IMR-90 (cell line): ENCODE data around the gene RCBTB1. TPM values are rescaled to one million over a fixed set of nuclear protein-coding genes. Genes with fewer than 3 reads are reported as not detected.
A peak's percentile ranks its signal among the peaks of the same experiment; 100 is the strongest.

Experiments
- ATAC-seq: fragments of 200-7000 bp; cut with Tn5 transposase; 2 replicates; pipeline ENCODE4 v1.9.1; 2020; ENCODE audit warnings: low read depth, mild to moderate bottlenecking, moderate library complexity
- BruUV-seq: library from RNA; stranded (reverse); fragments of 400-500 nt; replicated peaks from 2 replicates; lab custom pipeline; 2021; lab: Mats Ljungman, UMichigan
- CTCF ChIA-PET: fragments of 300-600 bp; formaldehyde crosslinking; extraction: SDS; loops from one replicate; lab custom pipeline; 2021; ENCODE audit warnings: antibody characterized with exemption; lab: Yijun Ruan, JAX
- POLR2A ChIA-PET: fragments of 300-600 bp; sonication (Branson Sonifier 250); formaldehyde crosslinking; loops from one replicate; lab custom pipeline; 2022; ENCODE audit warnings: antibody characterized with exemption; ENCODE audit not compliant: unreplicated experiment; lab: Charles Lee
- DNase-seq: peaks from one replicate; pipeline ENCODE4 v3.0.0; 2013
- H2AFZ ChIP-seq: replicated peaks from 2 replicates; pipeline ENCODE3; 2013; ENCODE audit warnings: low read length, mild to moderate bottlenecking; ENCODE audit not compliant: poor library complexity
- H2AK5ac ChIP-seq: 2 replicates; pipeline ENCODE4 v1.6.1; 2013; ENCODE audit warnings: low read depth, low read length, inconsistent platforms
- H2AK9ac ChIP-seq: replicated peaks from 2 replicates; pipeline ENCODE3; 2013; ENCODE audit warnings: mild to moderate bottlenecking, low read depth, low read length, moderate library complexity; ENCODE audit not compliant: poor library complexity
- H2BK120ac ChIP-seq: 2 replicates; pipeline ENCODE4 v1.6.1; 2013; ENCODE audit warnings: low read depth, low read length, inconsistent platforms
- H2BK15ac ChIP-seq: 3 replicates; pipeline ENCODE4 v1.6.1; 2013; ENCODE audit warnings: low read depth, low read length, inconsistent platforms
- H2BK20ac ChIP-seq: 2 replicates; pipeline ENCODE4 v1.6.1; 2013; ENCODE audit warnings: low read depth, mild to moderate bottlenecking, inconsistent platforms, low read length, moderate library complexity
- H2BK5ac ChIP-seq: 2 replicates; pipeline ENCODE4 v1.6.1; 2013; ENCODE audit warnings: mild to moderate bottlenecking, low read depth, low read length, inconsistent platforms; ENCODE audit not compliant: poor library complexity, severe bottlenecking
- H3K14ac ChIP-seq: replicated peaks from 2 replicates; pipeline ENCODE4 v1.6.1; 2013; ENCODE audit warnings: low read depth, low read length, inconsistent platforms
- H3K18ac ChIP-seq: 2 replicates; pipeline ENCODE4 v1.6.1; 2013; ENCODE audit warnings: low read depth, low read length, control low read depth
- H3K23ac ChIP-seq: 2 replicates; pipeline ENCODE4 v1.6.1; 2013; ENCODE audit warnings: low read depth, low read length, inconsistent platforms
- H3K27ac ChIP-seq: 2 replicates; pipeline ENCODE4 v1.5.1; 2013; ENCODE audit warnings: mild to moderate bottlenecking, control low read depth, low read length; ENCODE audit not compliant: insufficient read depth
- H3K27me3 ChIP-seq: 2 replicates; pipeline ENCODE4 v1.6.1; 2013; ENCODE audit warnings: low read length; ENCODE audit not compliant: control insufficient read depth, insufficient read depth
- H3K36me3 ChIP-seq: 2 replicates; pipeline ENCODE4 v1.6.1; 2013; ENCODE audit warnings: low read length, mixed read lengths; ENCODE audit not compliant: control insufficient read depth, insufficient read depth
- H3K4ac ChIP-seq: 2 replicates; pipeline ENCODE4 v1.6.1; 2013; ENCODE audit warnings: low read depth, low read length, inconsistent platforms
- H3K4me1 ChIP-seq: 2 replicates; pipeline ENCODE4 v1.6.1; 2013; ENCODE audit warnings: low read length, mixed read lengths; ENCODE audit not compliant: control insufficient read depth, insufficient read depth
- H3K4me2 ChIP-seq: 2 replicates; pipeline ENCODE4 v1.6.1; 2013; ENCODE audit warnings: low read depth, mild to moderate bottlenecking, control low read depth, low read length, moderate library complexity
- H3K4me3 ChIP-seq: 2 replicates; pipeline ENCODE4 v1.5.1; 2013; ENCODE audit warnings: low read depth, mild to moderate bottlenecking, control low read depth, low read length, moderate library complexity; ENCODE audit not compliant: insufficient read depth
- H3K56ac ChIP-seq: 2 replicates; pipeline ENCODE4 v1.6.1; 2013; ENCODE audit warnings: low read length, inconsistent platforms; ENCODE audit not compliant: insufficient read depth; ENCODE audit errors: extremely low read depth
- H3K79me1 ChIP-seq, 2 experiments: 2 replicates each; pipeline ENCODE4 v1.6.1; 2013; ENCODE audit warnings: low read length in 2 of 2, inconsistent platforms in 1 of 2, low read depth in 1 of 2
- H3K9ac ChIP-seq: 2 replicates; pipeline ENCODE4 v1.6.1; 2013; ENCODE audit warnings: low read depth, low read length, control low read depth
- H3K9me1 ChIP-seq: 2 replicates; pipeline ENCODE4 v1.6.1; 2013; ENCODE audit warnings: low read length, inconsistent platforms; ENCODE audit not compliant: insufficient read depth
- H3K9me3 ChIP-seq: 2 replicates; pipeline ENCODE4 v1.6.1; 2013; ENCODE audit warnings: low read length; ENCODE audit not compliant: control insufficient read depth, insufficient read depth
- H4K20me1 ChIP-seq: 2 replicates; pipeline ENCODE4 v1.6.1; 2013; ENCODE audit warnings: low read length, inconsistent platforms; ENCODE audit not compliant: insufficient read depth
- H4K5ac ChIP-seq: 2 replicates; pipeline ENCODE4 v1.6.1; 2013; ENCODE audit warnings: mild to moderate bottlenecking, low read depth, low read length, control low read depth
- H4K8ac ChIP-seq, 2 experiments: 2 replicates each; pipeline ENCODE4 v1.6.1; 2013; ENCODE audit warnings: low read depth in 2 of 2, low read length in 2 of 2, control low read depth in 1 of 2, inconsistent platforms in 1 of 2
- H4K91ac ChIP-seq: 2 replicates; pipeline ENCODE4 v1.6.1; 2013; ENCODE audit warnings: low read depth, low read length, inconsistent platforms; ENCODE audit not compliant: insufficient read depth
- BHLHE40 ChIP-seq: fragments of 150-350 bp; IDR thresholded peaks from 2 replicates; pipeline ENCODE4 v1.6.1; 2016; ENCODE audit warnings: mild to moderate bottlenecking, low read depth, low read length
- CEBPB ChIP-seq: IDR thresholded peaks from 2 replicates; pipeline ENCODE4 v1.6.1; 2012; ENCODE audit warnings: low read depth, low read length, improper control_type of control experiment
- CHD1 ChIP-seq: IDR thresholded peaks from 2 replicates; pipeline ENCODE4 v1.6.1; 2012; ENCODE audit warnings: low read depth, low read length, improper control_type of control experiment
- CTCF ChIP-seq: conservative IDR thresholded peaks from 2 replicates; pipeline ENCODE4 v1.5.1; 2012; ENCODE audit warnings: mild to moderate bottlenecking, low read depth, low read length, improper control_type of control experiment
- ELK1 ChIP-seq: fragments of 150-350 bp; IDR thresholded peaks from 2 replicates; pipeline ENCODE4 v1.6.1; 2016; ENCODE audit warnings: low read depth, mild to moderate bottlenecking, low read length, moderate library complexity, borderline replicate concordance
- FOS ChIP-seq: fragments of 150-350 bp; IDR thresholded peaks from 2 replicates; pipeline ENCODE4 v1.6.1; 2016; ENCODE audit warnings: low read depth, low read length
- MAFK ChIP-seq: IDR thresholded peaks from 2 replicates; pipeline ENCODE4 v1.6.1; 2012; ENCODE audit warnings: low read depth, low read length, improper control_type of control experiment
- MAZ ChIP-seq: IDR thresholded peaks from 2 replicates; pipeline ENCODE4 v1.6.1; 2012; ENCODE audit warnings: low read depth, mild to moderate bottlenecking, low read length, improper control_type of control experiment, moderate library complexity, borderline replicate concordance
- MXI1 ChIP-seq: IDR thresholded peaks from 2 replicates; pipeline ENCODE4 v1.6.1; 2012; ENCODE audit warnings: low read depth, mild to moderate bottlenecking, low read length, moderate library complexity, borderline replicate concordance
- NFE2L2 ChIP-seq: fragments of 150-350 bp; IDR thresholded peaks from 2 replicates; pipeline ENCODE4 v1.6.1; 2016; ENCODE audit warnings: low read depth, mild to moderate bottlenecking, low read length
- POLR2A ChIP-seq: IDR thresholded peaks from 2 replicates; pipeline ENCODE4 v1.6.1; 2012; ENCODE audit warnings: mild to moderate bottlenecking, low read depth, low read length
- RAD21 ChIP-seq: IDR thresholded peaks from 2 replicates; pipeline ENCODE4 v1.6.1; 2012; ENCODE audit warnings: low read length, improper control_type of control experiment
- RCOR1 ChIP-seq: IDR thresholded peaks from 2 replicates; pipeline ENCODE4 v1.6.1; 2012; ENCODE audit warnings: mild to moderate bottlenecking, low read length, improper control_type of control experiment; ENCODE audit not compliant: insufficient replicate concordance
- RFX5 ChIP-seq: IDR thresholded peaks from 2 replicates; pipeline ENCODE4 v1.8.0; 2012; ENCODE audit warnings: low read depth, mild to moderate bottlenecking, low read length, moderate library complexity
- SMC3 ChIP-seq: fragments of 150-350 bp; IDR thresholded peaks from 2 replicates; pipeline ENCODE4 v1.6.1; 2016; ENCODE audit warnings: low read depth, mild to moderate bottlenecking, antibody characterized with exemption, low read length, moderate library complexity
- USF2 ChIP-seq: fragments of 150-350 bp; IDR thresholded peaks from 2 replicates; pipeline ENCODE4 v1.6.1; 2017; ENCODE audit warnings: mild to moderate bottlenecking, antibody characterized with exemption, low read length, low read depth
- WGBS, 2 experiments: methylation state at CpG; one replicate each; pipeline versions ENCODE4 v1.1.5 to v1.1.7; 2013; ENCODE audit warnings: missing lambda C conversion rate in 2 of 2; ENCODE audit not compliant: insufficient read length in 1 of 2; ENCODE audit errors: extremely low coverage in 2 of 2; 5-methylcytosine and 5-hydroxymethylcytosine counted together
- dilution Hi-C: fragments of 300-500 bp; cut with HindIII; formaldehyde crosslinking; loops from one replicate; pipeline ENCODE4 v1.14.3; 2018; ENCODE audit warnings: low sequenced_read_pairs; ENCODE audit not compliant: unreplicated experiment
- in situ Hi-C: fragments of 300-500 bp; cut with MboI; formaldehyde crosslinking; loops from 3 replicates; pipeline ENCODE4 v1.14.3; 2019; ENCODE audit warnings: low sequenced_read_pairs, inconsistent platforms, mixed read lengths
- intact Hi-C: fragments of 100-400 bp; cut with micrococcal nuclease; formaldehyde crosslinking; loops from 2 replicates; pipeline ENCODE4 v1.10.0; 2022
- polyA plus RNA-seq, 3 experiments: library from polyadenylated mRNA; depleted of rRNA; stranded (reverse); fragments of >200 nt; gene quantifications; 2 replicates each; pipeline ENCODE4 v1.2.3, GENCODE V29; 2012; ENCODE audit warnings: low replicate concordance in 1 of 3
- total RNA-seq: library from RNA; depleted of rRNA; stranded (reverse); fragments of >200 nt; gene quantifications from 2 replicates; pipeline ENCODE4 v1.2.3, GENCODE V29; 2012

The RCBTB1 gene
- total and polyA plus RNA-seq, 2 of the 4 experiments (the other 2 are of a cell fraction) = 11.3 to 11.6 TPM

- Histone ChIP-seq H3K4me3 (no peak overlapping the region), H3K23ac (peak overlapping the region; percentile 7; the same call in 1 of the 2 replicates), H3K9me3 (no peaks in the 10 kb centered on the region), H3K14ac (peak overlapping the region; percentile 88), H2BK120ac (peak overlapping the region; percentile 84), H2AFZ (peak overlapping the region; percentile 80), H3K56ac (no peak overlapping the region), H4K20me1 (no peaks in the 10 kb centered on the region), H3K27me3 (no peaks in the 10 kb centered on the region), H3K27ac (peak overlapping the region; percentile 25), H2BK5ac (peak overlapping the region; percentile 63), H3K4me2 (peak overlapping the region; percentile 18; the same call in 1 of the 2 replicates), H3K9me1 (peaks cover 20% of the 10 kb centered on the region), H4K8ac (peak overlapping the region; percentile 17 to 72; a peak in 3 of 4 replicates), H4K91ac (peak overlapping the region; percentile 26), H3K9ac (peak overlapping the region; percentile 2; the same call in 1 of the 2 replicates), H3K79me1 (peaks cover 11 to 38% of the 10 kb centered on the region in 2 experiments), H3K36me3 (peaks cover 3% of the 10 kb centered on the region), H2AK9ac (peak overlapping the region; percentile 21), H2AK5ac (peak overlapping the region; percentile 57), H2BK20ac (peak overlapping the region; percentile 77; the same call in 1 of the 2 replicates), H2BK15ac (peak overlapping the region; percentile 33; the same call in 1 of the 3 replicates), H3K18ac (peak overlapping the region; percentile 68), H3K4me1 (peaks cover 12% of the 10 kb centered on the region), H4K5ac (peak overlapping the region; percentile 24), H3K4ac (peak overlapping the region; percentile 85)
- DNase-seq (peak; percentile 77), ATAC-seq (no peak)
- TF ChIP-seq FOS = no peak
- no peak for TF ChIP-seq MAZ
- no peak for TF ChIP-seq USF2
- no peak for TF ChIP-seq RAD21
- TF ChIP-seq ELK1 = no peak
- no peak for TF ChIP-seq RFX5
- TF ChIP-seq NFE2L2 = no peak
- TF ChIP-seq RCOR1 = no peak
- no peak for TF ChIP-seq CEBPB
- TF ChIP-seq CHD1 = no peak
- no peak for TF ChIP-seq CTCF
- no peak for TF ChIP-seq MAFK
- no peak for TF ChIP-seq SMC3
- TF ChIP-seq POLR2A = no peak
- no peak for TF ChIP-seq MXI1
- TF ChIP-seq BHLHE40 = no peak
- dilution Hi-C loops = no loop called here
- no TSS peak for BruUV-seq
- WGBS, 2 experiments = 42% methylated on average over 7 of the region's 9 CpGs; no CpG with 5 or more reads in 1 of the 2 experiments
- ChIA-PET CTCF (interaction anchor here (0.8 to 0.9 kb wide), 2 partner anchors 55 kb away, joined by 3 read pairs; no protein-coding TSS in a partner anchor), POLR2A (no interaction called here)
- intact Hi-C loops = no loop called here
- in situ Hi-C loops = no loop called here
Measured at GRCh38 chr13:49502954-49503353, 82.4 kb downstream of the RCBTB1 start.
